HG03139 (cell line): ENCODE data around the gene MYRFL.

ENCODE experiments used
- ATAC-seq: cut with Tn5 transposase; IDR thresholded peaks from one replicate; pipeline ENCODE4 v1.9.1; 2021; ENCODE audit not compliant: unreplicated experiment

MYRFL gene

DNA sequence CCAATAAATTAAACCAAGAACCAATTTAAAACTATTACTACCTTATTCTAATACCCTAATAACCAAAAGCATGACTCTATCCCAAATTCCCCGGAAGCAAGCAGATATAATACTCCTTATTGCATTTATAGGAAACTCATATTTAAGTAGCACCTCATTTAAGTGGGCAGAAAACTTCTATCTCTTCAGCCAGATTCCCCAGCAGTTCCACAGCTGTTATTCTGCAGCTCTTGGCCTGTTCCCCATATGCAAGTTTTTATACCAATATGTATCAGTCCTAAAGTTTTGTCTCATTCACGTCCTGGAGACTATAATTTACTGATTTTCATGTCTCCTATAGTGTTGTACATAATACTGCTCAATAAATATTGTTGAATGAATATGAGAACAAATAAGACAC, 106.5 kb downstream of the MYRFL start:
- ATAC-seq = no peak

DNA sequence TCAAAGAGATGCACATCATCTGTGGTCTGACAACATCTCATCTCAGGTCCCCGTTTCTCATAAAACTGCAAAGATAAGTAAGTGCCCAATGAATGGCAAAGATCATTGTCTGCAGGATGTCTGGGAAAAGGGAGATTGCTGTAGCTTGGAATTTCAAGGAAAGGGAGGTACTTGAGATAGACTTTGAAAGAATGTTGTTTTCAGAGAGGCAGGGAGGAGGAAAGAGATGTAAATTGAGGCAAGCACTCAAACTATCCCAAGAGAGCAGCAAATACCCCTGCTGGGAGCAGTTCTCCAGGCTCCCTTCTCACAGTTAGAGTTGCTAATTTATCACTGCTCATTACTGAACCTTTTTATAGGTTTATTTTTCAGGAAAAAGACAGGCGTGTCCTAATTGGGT, 107.1 kb downstream of the MYRFL start:
- no peak for ATAC-seq

DNA sequence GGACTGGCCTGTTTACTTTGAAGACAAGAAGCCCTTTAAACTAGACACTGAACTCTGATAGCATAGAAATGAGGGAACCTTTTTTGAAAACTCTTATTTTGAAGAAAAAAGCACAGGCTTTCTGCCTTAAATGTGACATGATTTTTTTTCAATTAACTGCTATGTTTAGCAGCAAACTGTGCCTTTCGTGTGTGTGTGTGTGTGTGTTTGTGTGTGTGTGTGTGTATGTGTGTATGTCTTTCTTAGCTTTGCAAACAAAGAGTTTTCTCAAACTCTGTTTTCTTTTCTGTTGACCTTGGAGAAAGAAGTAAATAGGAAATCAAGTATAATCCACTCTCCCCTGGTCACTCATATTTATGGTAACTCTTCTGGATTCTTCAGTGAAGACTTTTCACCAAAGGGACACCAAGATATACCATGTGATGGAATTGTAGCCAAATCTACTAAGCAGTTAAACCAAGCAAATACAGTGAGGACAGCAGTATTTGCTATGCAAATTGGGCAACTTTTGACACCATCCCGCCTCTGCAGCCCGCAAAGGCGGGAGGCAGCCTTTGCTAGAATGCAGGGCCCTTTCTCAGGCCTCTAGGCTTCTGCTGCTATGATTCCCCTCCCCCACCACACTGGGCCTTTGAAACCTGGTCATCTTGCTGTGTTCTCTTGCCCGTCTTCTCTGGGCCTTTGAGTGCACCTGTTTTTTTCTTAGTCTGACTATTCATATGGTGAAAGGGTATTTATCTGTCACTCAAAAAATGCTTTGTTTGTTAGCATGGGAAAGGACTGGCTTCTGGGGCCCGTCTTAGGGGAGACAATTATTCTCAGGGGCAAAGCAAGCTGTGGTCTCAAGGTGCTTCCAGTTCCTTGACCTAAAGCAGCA, 107.9 kb downstream of the MYRFL start:
- ATAC-seq = no peak

DNA sequence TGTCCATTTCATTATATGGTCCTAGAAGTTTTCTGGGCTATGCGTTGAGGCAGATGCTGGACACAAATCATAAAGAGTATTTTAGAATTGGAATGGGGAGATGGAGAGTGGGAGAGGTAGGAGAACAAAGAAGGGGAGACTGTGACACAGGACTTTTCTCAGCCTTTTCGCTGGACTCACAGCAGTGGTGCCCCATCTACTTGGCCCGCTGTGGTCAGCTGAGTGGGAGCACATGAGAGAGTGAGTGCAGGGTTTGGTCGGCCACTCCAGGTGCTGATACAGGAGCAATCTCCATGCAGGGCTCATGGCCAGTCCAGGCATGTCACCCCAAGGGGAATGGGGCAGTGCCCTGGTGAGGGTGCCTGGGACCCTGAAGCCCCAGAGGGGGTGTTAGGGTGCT, 109.0 kb downstream of the MYRFL start:
- no peak for ATAC-seq

DNA sequence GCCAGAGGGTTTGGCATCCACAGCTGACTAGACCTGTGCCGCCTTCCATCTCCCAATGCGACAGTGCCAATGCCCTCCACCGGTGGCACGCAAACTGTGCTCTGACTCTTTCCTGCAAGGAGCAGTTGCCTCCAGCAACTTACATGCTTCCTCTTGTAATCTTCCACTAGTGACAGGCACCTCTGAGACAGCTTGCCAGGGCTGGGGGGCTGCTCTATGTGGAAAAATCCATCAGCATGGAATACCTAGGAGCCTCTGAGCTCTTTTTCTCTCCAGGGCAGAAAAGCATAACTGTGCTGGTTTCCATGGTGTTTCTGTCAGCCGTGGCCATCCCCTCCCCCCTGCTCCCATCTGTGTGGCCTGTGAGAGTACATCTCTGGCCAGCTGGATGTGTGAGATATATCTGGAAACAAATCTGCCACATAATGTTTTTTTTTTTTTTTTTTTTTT, 110.6 kb downstream of the MYRFL start:
- no peak for ATAC-seq

DNA sequence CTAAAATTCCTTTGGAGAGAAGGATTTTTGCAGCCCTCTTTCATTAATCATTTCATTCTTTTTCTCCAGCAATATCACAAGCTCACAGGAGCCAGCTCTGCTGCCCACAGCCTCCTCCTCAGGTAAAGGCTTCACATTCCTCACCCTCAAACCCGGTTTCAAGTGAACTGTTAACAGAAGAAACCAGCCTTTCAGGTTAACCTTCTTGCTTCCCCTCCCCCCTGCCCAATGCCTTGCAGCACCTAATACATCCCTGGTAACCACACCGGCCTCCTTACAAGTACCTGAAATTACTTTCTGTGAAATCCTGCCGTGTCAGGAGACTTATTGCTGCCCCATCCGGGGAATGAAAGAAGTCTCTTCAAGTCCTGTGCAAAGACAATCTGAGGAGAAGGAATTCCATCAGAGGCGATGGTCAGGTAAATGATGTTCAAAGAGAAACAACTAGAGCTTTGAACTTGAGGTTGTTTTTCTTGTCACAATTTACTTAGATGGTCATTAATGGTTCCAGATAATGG, 111.2 kb downstream of the MYRFL start:
- no peak for ATAC-seq

DNA sequence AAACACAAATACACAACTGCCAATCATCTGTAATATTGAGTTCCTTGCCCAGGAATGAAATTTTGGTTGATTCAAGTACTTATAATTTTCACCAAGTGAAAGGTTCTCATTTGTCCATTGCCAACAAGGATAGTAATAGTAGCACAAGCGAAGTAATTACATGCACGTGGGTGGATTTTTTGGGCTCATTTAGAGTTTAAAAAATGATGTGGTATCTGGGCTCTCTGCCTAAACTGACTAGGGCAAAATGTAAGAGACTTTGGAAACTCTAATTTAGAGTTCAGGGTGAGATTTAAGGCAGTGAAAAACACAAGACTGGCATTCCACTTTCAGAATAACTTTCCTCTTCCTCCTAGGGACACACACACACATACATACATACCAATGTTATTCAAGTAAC, 111.7 kb downstream of the MYRFL start:
- ATAC-seq = no peak

DNA sequence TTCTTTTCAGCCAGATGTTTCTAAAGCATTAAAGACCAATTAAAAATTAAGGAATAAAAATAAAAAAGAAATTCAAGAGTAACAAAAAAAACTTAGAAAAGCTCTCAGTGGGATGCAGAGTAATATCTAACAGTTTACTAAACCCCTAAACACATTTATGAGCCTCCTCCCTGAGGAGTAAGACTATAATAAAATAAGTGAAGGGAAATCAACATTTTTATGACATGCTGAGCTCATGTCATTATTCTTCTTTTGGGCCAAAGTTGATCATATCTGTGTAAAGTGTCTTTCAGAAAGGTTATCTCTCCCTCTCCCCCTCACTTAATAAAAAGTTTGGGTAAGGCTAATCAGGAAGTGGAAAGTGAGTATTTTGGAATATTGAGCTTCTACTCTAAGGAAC, 122.1 kb downstream of the MYRFL start:
- no peak for ATAC-seq

DNA sequence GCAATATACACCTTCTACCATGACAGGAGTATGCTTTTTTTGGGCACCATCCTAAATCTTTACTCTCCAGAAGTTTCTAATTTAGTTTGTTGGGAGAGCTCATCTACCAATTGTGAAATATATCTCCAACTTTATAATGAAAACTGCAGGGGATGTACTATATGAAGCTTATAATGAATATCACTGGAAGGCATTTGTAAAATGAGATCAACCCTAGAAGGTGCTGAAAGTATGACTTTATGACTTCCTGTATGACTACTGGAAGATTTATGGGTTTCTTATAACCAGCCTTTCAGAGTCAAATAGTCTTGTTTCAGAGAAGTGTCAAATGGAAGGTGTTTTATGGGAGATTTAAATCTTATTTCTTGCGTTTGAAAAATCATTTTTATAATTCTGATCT, 122.9 kb downstream of the MYRFL start:
- ATAC-seq = no peak

DNA sequence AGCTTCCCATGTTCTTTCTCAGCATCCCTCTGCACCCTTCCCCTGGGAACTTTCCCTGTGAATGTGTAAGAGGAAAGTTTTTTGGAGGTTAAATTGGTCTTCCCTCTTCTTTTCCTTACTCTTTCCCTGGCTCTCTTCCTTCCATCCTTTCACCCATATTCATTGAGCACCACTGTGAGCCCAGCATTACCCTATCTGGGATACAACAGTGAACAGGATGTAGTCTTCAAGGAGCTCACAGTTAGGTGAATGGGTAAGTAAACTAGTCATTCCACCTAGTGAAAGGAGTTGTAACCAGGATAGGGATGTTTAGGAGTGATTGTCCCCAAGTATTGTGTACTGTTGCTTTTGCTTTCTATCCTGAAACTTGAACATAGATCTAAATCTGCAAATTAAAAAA, 123.8 kb downstream of the MYRFL start:
- no peak for ATAC-seq

DNA sequence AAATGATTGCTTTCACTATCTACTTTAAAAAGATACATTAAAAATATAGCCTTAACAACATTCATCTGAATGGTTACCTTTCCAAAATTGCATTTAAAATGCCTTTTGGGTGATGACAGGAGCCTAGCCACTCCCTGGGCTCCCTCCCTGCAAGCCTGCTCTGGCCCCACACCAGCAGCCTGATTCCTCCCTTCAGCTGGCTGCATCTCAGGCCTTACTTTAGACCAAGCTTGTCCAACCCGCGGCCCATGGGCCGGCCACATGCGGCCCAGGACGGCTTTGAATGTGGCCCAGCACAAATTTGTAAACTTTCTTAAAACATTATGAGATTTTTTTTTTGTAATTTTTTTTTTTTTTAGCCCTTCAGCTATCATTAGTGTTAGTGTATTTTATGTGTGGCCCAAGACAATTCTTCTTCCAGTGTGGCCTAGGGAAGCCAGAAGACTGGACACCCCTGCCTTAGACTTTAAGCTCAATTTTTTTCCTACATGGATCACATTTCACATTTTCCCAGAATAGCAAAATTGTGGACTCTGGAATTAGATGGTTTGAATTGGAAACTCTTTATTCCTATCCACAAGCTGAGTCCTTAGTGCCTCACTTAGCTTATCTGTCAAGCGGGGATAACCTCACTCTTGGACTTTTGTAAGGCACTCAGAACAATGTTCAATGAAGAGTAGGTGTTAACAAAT, 124.4 kb downstream of the MYRFL start:
- no peak for ATAC-seq

DNA sequence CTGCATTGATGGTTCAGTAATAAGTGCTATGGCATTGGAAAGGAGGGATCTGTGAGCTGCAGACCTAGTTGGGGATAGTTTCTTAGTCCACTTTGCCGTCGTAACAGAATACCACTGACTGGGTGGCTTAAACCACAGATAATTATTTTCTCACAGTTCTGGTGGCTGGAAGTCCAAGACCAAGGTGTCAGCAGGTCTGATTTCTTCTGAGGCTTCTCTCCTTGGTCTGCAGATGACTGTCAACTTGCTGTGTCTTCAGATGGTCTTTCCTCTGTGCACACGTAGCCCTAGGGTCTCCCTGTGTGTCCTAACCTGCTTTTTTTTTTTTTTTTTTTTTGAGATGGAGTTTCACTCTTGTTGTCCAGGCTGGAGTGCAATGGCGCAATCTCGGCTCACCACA, 126.1 kb downstream of the MYRFL start:
- ATAC-seq = no peak

DNA sequence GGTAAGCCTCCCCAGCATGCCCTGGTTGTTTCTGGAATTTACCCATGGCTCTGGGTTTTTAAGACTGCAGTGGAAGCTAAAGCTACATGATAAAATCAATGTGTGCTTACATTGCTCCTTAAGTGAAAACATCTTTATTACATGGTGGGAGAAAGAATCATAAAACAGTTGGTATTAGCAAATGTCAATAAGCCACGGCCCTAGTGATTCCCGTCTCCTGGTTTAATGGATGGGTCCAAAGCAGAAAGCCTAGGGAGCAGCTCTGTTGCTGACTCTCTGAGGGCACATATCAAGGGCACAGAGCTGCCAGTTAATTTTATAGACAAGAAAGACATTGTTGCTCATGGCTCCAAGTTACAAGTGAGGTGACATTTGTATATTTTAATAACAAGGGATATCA, 127.9 kb downstream of the MYRFL start:
- ATAC-seq = no peak

DNA sequence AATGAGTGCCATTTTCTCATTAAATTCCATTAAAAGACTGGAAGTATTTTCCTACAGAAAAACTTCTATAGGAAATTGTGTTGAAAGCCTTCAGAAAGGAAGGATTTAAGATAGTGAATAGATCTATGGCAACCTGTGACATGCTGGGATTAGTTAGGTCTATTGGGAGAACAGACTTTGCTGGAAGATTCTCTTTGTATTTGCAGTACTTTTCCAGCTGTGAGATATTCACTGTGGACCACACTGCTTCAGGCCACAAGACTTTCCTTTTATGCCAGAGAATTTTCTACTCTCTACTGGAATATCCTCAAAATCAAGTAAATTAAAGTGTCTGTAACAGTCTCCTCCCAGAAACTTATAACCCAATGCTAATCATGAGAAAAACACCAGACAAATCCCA, 136.2 kb downstream of the MYRFL start:
- no peak for ATAC-seq

DNA sequence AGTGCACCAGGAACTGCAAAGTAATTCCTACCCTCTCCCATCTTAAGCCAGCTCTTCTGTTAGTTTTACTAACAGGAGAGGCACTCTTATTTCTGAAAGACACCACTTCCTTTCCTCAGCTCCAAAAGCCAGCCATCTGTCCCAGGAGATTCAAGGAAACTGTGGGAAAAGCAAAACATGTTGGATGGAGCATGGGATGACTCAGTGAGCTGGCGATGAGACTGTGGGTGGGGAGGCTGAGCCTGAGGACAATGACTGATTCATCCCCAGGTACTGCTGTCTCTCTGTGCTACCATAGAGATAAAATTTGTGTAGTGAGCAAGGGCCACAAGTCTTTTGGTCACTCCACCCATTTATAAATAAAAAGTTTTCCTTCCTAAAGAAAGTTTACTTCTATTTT, 141.4 kb downstream of the MYRFL start:
- ATAC-seq = no peak

DNA sequence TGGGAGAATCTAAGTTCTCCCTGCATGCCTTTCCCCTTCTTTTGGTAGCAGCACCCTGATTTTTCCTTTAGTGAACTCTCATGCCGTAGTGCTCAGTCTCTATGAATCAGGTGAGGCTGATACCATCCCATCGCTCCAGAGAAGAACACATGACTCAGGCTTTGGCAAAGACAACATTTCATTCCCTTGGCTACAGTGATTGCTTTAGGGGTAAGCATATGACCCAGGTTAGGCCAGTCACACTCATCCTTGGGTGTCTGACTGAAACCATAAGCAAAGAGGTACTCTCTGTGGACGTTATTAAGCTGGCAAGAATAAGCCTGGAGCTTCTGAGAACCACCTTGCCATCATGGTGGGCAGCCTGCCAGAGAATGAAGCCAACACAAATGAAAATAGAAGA, 141.8 kb downstream of the MYRFL start:
- no peak for ATAC-seq

DNA sequence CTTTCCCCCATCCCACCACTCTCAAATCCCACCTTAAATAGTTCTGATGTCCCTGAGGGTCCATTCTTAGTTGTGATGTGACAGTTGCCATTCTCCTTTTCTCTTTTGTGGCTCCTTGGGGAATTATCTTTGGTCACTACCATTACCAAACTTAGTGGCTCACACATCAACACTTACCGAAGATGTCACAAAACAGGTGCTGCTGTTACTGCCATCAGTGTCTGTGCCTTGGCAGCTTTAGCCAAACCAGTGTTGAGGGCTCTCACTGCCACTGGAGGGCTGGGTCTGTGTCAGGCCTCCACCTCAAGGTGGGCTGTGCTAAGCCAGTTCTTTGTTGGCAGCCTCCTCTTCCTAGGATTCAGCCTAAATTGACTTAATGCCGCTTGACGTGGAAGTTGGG, 144.0 kb downstream of the MYRFL start:
- ATAC-seq = no peak

DNA sequence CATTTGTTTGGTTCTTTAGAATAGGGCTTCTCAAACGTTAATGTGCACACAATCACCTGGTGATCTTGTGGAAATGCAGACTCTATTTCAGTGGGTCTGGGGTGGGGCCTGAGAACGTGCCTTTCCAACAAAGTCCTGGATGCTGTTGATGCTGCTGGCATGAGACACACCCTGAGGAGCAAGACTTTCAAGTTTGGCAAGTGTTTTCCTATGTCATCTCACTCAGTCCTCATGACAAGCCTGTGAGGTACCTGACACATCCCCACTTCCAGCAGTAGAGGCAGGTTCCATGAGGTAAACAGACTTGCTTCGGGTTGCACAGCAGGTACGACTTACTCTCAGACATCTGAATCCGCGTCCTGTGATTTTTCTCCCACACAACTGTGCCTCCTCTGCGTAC, 147.1 kb downstream of the MYRFL start:
- no peak for ATAC-seq

DNA sequence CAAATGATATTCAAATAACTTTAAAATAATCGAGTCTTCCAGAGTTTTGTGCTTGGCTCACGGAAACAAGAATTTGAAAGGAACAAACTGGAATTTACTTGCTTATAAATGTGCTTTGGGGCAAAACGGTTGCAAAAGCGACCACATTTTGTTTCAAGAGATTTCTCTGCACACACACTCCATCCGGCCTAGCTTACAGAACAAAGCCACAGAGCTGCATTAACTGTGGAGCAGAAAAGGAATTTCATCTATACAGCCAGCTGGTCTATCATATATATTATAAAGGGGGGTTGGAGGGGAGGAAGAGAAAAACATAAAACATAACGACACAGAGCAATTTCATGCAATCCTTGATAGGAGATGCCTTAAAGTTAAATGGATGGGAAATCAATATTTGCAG, 153.0 kb downstream of the MYRFL start:
- no peak for ATAC-seq

DNA sequence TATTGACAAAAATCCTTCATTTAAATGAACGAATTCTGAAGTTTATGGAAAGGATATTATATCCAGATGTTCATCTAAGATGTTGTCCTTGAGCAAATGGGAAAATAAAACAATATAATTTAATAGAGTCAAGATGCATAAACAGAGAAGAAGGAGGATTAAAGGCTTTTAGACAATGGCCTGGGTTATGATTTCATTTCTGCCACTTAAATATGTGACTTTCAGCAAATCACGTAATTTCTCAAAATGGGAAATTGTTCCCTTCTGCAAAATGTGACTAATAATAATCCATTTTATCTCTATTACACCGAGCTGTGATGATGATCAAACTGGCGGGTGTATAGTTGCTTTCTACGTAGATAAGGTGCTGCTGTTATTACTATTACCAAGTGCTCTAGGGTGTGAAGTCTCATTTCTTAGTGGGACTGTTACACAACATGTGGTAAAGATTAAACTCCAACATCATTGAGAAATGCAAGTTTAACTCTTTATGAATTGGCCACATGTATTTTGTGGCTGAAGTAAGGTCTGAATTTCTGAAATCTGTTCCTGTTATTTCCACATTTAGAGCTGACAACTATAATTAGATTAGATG, 157.0 kb downstream of the MYRFL start:
- ATAC-seq = no peak

DNA sequence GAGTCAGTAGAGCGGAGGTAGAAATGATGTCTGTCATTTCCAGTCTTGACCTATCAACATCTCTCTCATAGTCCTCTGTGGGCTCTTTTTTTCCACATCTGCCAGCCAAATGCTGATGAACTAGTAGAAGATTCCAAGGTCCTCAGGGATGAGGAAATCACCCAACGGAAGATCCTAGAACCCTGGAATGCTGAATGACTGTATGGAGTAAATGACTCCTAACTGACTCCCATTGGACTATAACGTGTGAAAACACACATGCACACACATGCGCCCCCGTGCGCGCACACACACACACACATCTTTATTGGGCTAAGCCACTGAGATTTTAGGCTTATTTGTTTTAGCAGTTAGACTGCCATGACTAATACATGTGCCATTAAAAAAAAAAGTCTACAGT, 159.2 kb downstream of the MYRFL start:
- ATAC-seq = no peak

DNA sequence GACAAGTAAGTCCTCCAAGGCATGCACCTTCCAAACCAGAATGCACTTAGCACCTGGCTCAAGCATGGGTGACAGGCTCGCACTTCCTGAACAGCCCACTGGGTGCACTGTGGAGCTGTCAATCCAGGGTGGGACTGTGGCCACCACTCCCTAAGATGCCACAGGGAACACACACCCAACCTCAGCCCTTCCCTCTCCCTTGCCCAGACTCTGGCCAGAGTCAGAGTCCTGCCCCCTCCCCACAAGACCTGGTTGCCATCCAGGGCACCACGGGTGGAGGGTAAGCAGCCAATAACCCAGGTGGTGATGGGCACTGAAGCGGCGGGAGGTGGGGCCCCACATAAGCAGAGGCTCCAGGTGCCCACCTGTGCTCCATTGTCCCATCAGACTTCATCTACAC, 160.6 kb downstream of the MYRFL start:
- peak; percentile 87 for ATAC-seq
